Testis (tissue), 2 donors: ENCODE results near the gene SEMA4B.
"Not testable (repeated sequence)": the region's sequence is repeated elsewhere in the genome, so short reads cannot be mapped to it uniquely, and the experiment has no call there.

Experiments
- CTCF ChIP-seq, 3 experiments: fragments of 450-650 bp in 2 of 3; fragments of 200-600 bp in 1 of 3; sonication (generic) in 1 of 3; IDR thresholded peaks; one replicate each; pipeline ENCODE4 v1.5.1; 2016 to 2019; ENCODE audit warnings: antibody characterized with exemption in 3 of 3, mild to moderate bottlenecking in 2 of 3, moderate library complexity in 1 of 3
- POLR2A ChIP-seq: fragments of 450-650 bp; IDR thresholded peaks from one replicate; pipeline ENCODE4 v1.6.1; 2017; ENCODE audit warnings: antibody characterized with exemption, mild to moderate bottlenecking, moderate library complexity

- TF ChIP-seq CTCF (IDR thresholded peaks at IDR 0.05); POLR2A: not testable (repeated sequence)
Measured at GRCh38 chr15:90188065-90188464, 13.1 kb upstream of the SEMA4B start.
